ENCODE results near the gene ARFGAP2. TPM values are rescaled to one million over a fixed set of nuclear protein-coding genes. Genes with fewer than 3 reads are reported as not detected.
"Not testable (repeated sequence)": the region's sequence is repeated elsewhere in the genome, so short reads cannot be mapped to it uniquely, and the experiment has no call there.

Gene ARFGAP2

GRCh38 chr11:47121056-47121455, 55.6 kb downstream of the ARFGAP2 start:
- H3K36me3 ChIP-seq (ENCODE audit: control insufficient read depth, insufficient read depth, low read length): no peaks in the 10 kb centered on the region
- no peak overlapping the region for H3K23ac ChIP-seq (ENCODE audit: low read length)
- no peak overlapping the region for H3K9ac ChIP-seq (ENCODE audit: low read length)
- no CpG with 5 or more reads among the region's 2 CpGs for WGBS (ENCODE audit: extremely low coverage, insufficient coverage, low lambda C conversion rate)
- no peak overlapping the region for H2AK5ac ChIP-seq (ENCODE audit: low read length)
- H4K8ac ChIP-seq (ENCODE audit: low read depth, low read length): no peak overlapping the region
- H3K27me3 ChIP-seq (ENCODE audit: insufficient read depth, low read length, poor library complexity): no peaks in the 10 kb centered on the region
- no peak overlapping the region for H3K18ac ChIP-seq (ENCODE audit: low read length)
- no peak overlapping the region for H2BK120ac ChIP-seq (ENCODE audit: low read depth, low read length)
- H2BK5ac ChIP-seq (ENCODE audit: low read length): no peak overlapping the region
- H3K79me2 ChIP-seq (ENCODE audit: control insufficient read depth, insufficient read depth, low read length): no peaks in the 10 kb centered on the region
- H3K79me1 ChIP-seq (ENCODE audit: low read length): no peaks in the 10 kb centered on the region
- no peak overlapping the region for H4K5ac ChIP-seq (ENCODE audit: low read length)
- no peak overlapping the region for H3K4ac ChIP-seq (ENCODE audit: low read depth, low read length)
- no peak overlapping the region for H3K4me2 ChIP-seq (ENCODE audit: low read length)
- no peak overlapping the region for H3K4me3 ChIP-seq (ENCODE audit: low read length)
- no peak overlapping the region for H3K27ac ChIP-seq (ENCODE audit: low read depth, low read length)
- H2BK15ac ChIP-seq (replicated peaks; ENCODE audit: low read depth): no peak overlapping the region
- H3K56ac ChIP-seq (ENCODE audit: low read length): no peak overlapping the region
- no peaks in the 10 kb centered on the region for H3K4me1 ChIP-seq (ENCODE audit: control insufficient read depth, low read depth, low read length)
- no peak for DNase-seq

DNA sequence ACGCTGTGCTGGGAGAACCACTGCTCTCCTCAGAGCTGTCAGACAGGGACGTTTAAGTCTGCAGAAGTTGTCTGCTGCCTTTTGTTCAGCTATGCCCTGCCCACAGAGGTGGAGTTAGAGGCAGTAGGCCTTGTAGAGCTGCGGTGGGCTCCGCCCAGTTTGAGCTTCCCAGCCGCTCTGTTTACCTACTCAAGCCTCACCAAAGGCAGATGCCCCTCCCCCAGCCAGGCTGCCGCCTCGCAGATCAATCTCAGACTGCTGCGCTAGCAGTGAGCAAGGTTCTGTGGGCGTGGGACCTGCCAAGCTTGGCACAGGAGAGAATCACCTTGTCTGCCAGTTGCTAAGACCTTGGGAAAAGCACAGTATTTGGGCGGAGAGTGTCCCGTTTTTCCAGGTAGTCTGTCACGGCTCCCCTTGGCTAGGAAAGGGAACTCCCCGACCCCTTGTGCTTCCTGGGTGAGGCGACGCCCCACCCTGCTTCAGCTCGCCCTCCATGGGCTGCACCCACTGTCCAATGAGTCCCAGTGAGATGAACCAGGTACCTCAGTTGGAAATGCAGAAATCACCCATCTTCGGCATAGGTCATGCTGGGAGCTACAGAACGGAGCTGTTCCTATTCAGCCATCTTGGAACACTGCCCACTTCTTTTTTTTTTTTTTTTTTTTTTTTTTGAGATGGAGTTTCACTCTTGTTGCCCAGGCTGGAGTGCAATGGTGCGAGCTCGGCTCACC, 57.6 kb downstream of the ARFGAP2 start:
- not testable (repeated sequence) for H3K79me1 ChIP-seq (ENCODE audit: low read length); H3K27ac ChIP-seq (ENCODE audit: low read depth, low read length); H4K5ac ChIP-seq (ENCODE audit: low read length); H2BK5ac ChIP-seq (ENCODE audit: low read length); H2BK120ac ChIP-seq (ENCODE audit: low read depth, low read length); H3K79me2 ChIP-seq (ENCODE audit: control insufficient read depth, insufficient read depth, low read length); H3K18ac ChIP-seq (ENCODE audit: low read length); H3K4me2 ChIP-seq (ENCODE audit: low read length); H3K4me1 ChIP-seq (ENCODE audit: control insufficient read depth, low read depth, low read length); H2AK5ac ChIP-seq (ENCODE audit: low read length); H3K9ac ChIP-seq (ENCODE audit: low read length); H4K8ac ChIP-seq (ENCODE audit: low read depth, low read length); H3K36me3 ChIP-seq (ENCODE audit: control insufficient read depth, insufficient read depth, low read length); H2BK15ac ChIP-seq (replicated peaks; ENCODE audit: low read depth); H3K4ac ChIP-seq (ENCODE audit: low read depth, low read length); H3K56ac ChIP-seq (ENCODE audit: low read length); H3K4me3 ChIP-seq (ENCODE audit: low read length); H3K27me3 ChIP-seq (ENCODE audit: insufficient read depth, low read length, poor library complexity); H3K23ac ChIP-seq (ENCODE audit: low read length)
- WGBS (ENCODE audit: extremely low coverage, insufficient coverage, low lambda C conversion rate): no CpG with 5 or more reads among the region's 20 CpGs
- DNase-seq: peak; percentile 52

Small RNA genes within 50 kb of the gene (small RNA-seq; reads per million reads assigned to genes)
- gene MIR6745 (ENCODE audit: insufficient read depth): not detected
